OCI-LY7 (cell line): ENCODE data around the gene TRIO. TPM values are rescaled to one million over a fixed set of nuclear protein-coding genes. Genes with fewer than 3 reads are reported as not detected.

Experiments
- BruUV-seq: library from RNA; stranded (reverse); fragments of 400-500 nt; replicated peaks from 2 replicates; lab custom pipeline; 2021; lab: Mats Ljungman, UMichigan
- CTCF ChIA-PET: fragments of 300-600 bp; sonication (Branson Sonifier 250); formaldehyde crosslinking; loops from one replicate; lab custom pipeline; 2022; ENCODE audit warnings: antibody characterized with exemption; ENCODE audit not compliant: unreplicated experiment; lab: Charles Lee
- POLR2A ChIA-PET: fragments of 300-600 bp; sonication (Branson Sonifier 250); formaldehyde crosslinking; loops from one replicate; lab custom pipeline; 2022; ENCODE audit warnings: antibody characterized with exemption; lab: Charles Lee
- DNase-seq: peaks from one replicate; pipeline ENCODE4 v3.0.0-alpha.2; 2015; ENCODE audit warnings: low spot score
- H2AFZ ChIP-seq: fragments of 200-600 bp; sonication (generic), shearing (Covaris generic); 2 replicates; pipeline ENCODE4 v1.6.1; 2014; ENCODE audit warnings: mild to moderate bottlenecking, antibody characterized with exemption, low read length, moderate library complexity
- H3K27ac ChIP-seq: fragments of 200-600 bp; sonication (generic); 2 replicates; pipeline ENCODE4 v1.5.1; 2014; ENCODE audit warnings: mixed run types, low read depth, mild to moderate bottlenecking, moderate library complexity, low read length, inconsistent platforms; ENCODE audit not compliant: poor library complexity, severe bottlenecking
- H3K36me3 ChIP-seq: fragments of 200-600 bp; sonication (generic); 2 replicates; pipeline ENCODE4 v1.6.1; 2014; ENCODE audit warnings: mild to moderate bottlenecking, antibody characterized with exemption, low read length, moderate library complexity, mixed read lengths; ENCODE audit not compliant: insufficient read depth
- H3K4me1 ChIP-seq: fragments of 200-600 bp; sonication (generic); 2 replicates; pipeline ENCODE4 v1.5.1; 2014; ENCODE audit warnings: mild to moderate bottlenecking, low read length; ENCODE audit not compliant: insufficient read depth, poor library complexity, severe bottlenecking
- H3K4me2 ChIP-seq: fragments of 200-600 bp; sonication (generic); 2 replicates; pipeline ENCODE4 v1.6.1; 2014; ENCODE audit warnings: mild to moderate bottlenecking, low read length
- H3K4me3 ChIP-seq: fragments of 200-600 bp; sonication (generic); 2 replicates; pipeline ENCODE4 v1.5.1; 2014; ENCODE audit warnings: mild to moderate bottlenecking, low read depth, low read length; ENCODE audit not compliant: poor library complexity, severe bottlenecking
- H3K79me2 ChIP-seq: fragments of 200-600 bp; sonication (generic); 2 replicates; pipeline ENCODE4 v1.6.1; 2016; ENCODE audit warnings: low read depth, mild to moderate bottlenecking, low read length, moderate library complexity, mixed read lengths; ENCODE audit not compliant: insufficient read depth
- H3K9me2 ChIP-seq: fragments of 200-600 bp; sonication (generic); 2 replicates; pipeline ENCODE4 v1.6.1; 2016; ENCODE audit warnings: mild to moderate bottlenecking, low read length, mixed read lengths; ENCODE audit not compliant: insufficient read depth
- H3K9me3 ChIP-seq: fragments of 200-600 bp; sonication (generic); 2 replicates; pipeline ENCODE4 v1.6.1; 2014; ENCODE audit warnings: mild to moderate bottlenecking, mixed run types, low read length, mixed read lengths
- H4K20me1 ChIP-seq: fragments of 200-600 bp; sonication (generic); 2 replicates; pipeline ENCODE4 v1.6.1; 2014; ENCODE audit warnings: mild to moderate bottlenecking, antibody characterized with exemption, low read length, moderate library complexity, mixed read lengths; ENCODE audit not compliant: insufficient read depth
- EZH2phosphoT487 ChIP-seq: fragments of 200-600 bp; sonication (generic); IDR thresholded peaks from 2 replicates; pipeline ENCODE4 v1.6.1; 2018; ENCODE audit warnings: low read depth, borderline replicate concordance, mild to moderate bottlenecking, mixed run types, antibody characterized with exemption, low read length, moderate library complexity, mixed read lengths
- intact Hi-C: fragments of 100-400 bp; cut with micrococcal nuclease; formaldehyde crosslinking; loops from one replicate; pipeline ENCODE4 v1.10.0; 2022; ENCODE audit not compliant: unreplicated experiment
- total RNA-seq, 2 experiments: library from RNA; depleted of rRNA in 1 of 2; stranded (reverse); fragments of >200 nt in 1 of 2; shearing (Covaris generic) in 1 of 2; gene quantifications; 2 replicates each; pipeline ENCODE4 v1.2.3, GENCODE V29; 2014 to 2022
- TF ChIP-seq, protein P1 (sequence below): fragments of 200-600 bp; sonication (generic); conservative IDR thresholded peaks from 2 replicates; pipeline ENCODE4 v1.5.1; 2014; ENCODE audit warnings: mild to moderate bottlenecking, antibody characterized with exemption, low read length, moderate library complexity, mixed read lengths

TRIO gene
- total RNA-seq, 2 experiments from 2014 or later: 35.8 to 55.1 TPM

DNA sequence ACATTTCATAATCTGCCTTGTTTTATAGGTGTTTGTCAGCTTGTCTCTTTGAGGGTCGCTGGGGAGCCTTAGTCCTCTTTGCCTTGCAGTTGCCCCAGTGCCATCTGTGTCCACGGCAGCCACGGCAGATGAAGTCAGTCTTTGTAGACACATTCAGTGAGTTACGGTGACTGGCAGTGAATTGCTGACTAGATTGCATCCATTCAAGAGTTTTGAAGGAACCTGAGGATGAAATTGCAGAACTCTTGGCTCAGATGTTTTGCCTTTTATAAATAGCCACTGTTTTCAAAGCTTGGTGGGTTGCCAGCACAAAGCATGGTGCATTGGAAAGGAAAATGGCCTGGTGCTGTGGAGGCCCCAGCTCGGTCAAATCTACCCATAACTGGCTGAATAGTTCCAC is 125.6 kb downstream of the TRIO start:
- no peak overlapping the region for H2AFZ ChIP-seq
- 0 out of 2 replicates have a peak, but pooled peaks cover 3% of the 10 kb centered on the region for H4K20me1 ChIP-seq
- H3K9me2 ChIP-seq: no peaks in the 10 kb centered on the region
- POLR2A ChIA-PET: interaction anchor here (0.6 kb wide), 1 partner anchor 53 kb away, joined by 3 read pairs; no protein-coding TSS in a partner anchor
- intact Hi-C loops: no loop called here
- peaks cover 28% of the 10 kb centered on the region for H3K4me1 ChIP-seq
- no peak for TF ChIP-seq EZH2phosphoT487
- TF ChIP-seq, protein P1, sequence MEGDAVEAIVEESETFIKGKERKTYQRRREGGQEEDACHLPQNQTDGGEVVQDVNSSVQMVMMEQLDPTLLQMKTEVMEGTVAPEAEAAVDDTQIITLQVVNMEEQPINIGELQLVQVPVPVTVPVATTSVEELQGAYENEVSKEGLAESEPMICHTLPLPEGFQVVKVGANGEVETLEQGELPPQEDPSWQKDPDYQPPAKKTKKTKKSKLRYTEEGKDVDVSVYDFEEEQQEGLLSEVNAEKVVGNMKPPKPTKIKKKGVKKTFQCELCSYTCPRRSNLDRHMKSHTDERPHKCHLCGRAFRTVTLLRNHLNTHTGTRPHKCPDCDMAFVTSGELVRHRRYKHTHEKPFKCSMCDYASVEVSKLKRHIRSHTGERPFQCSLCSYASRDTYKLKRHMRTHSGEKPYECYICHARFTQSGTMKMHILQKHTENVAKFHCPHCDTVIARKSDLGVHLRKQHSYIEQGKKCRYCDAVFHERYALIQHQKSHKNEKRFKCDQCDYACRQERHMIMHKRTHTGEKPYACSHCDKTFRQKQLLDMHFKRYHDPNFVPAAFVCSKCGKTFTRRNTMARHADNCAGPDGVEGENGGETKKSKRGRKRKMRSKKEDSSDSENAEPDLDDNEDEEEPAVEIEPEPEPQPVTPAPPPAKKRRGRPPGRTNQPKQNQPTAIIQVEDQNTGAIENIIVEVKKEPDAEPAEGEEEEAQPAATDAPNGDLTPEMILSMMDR: no peak
- CTCF ChIA-PET: no interaction called here
- no peak overlapping the region for H3K4me2 ChIP-seq
- no peaks in the 10 kb centered on the region for H3K36me3 ChIP-seq
- H3K27ac ChIP-seq: no peak overlapping the region
- no peak overlapping the region for H3K4me3 ChIP-seq
- DNase-seq: no peak
- peaks cover 18% of the 10 kb centered on the region; the same call in 1 of the 2 replicates for H3K79me2 ChIP-seq
- BruUV-seq: no TSS peak
- no peaks in the 10 kb centered on the region for H3K9me3 ChIP-seq

DNA sequence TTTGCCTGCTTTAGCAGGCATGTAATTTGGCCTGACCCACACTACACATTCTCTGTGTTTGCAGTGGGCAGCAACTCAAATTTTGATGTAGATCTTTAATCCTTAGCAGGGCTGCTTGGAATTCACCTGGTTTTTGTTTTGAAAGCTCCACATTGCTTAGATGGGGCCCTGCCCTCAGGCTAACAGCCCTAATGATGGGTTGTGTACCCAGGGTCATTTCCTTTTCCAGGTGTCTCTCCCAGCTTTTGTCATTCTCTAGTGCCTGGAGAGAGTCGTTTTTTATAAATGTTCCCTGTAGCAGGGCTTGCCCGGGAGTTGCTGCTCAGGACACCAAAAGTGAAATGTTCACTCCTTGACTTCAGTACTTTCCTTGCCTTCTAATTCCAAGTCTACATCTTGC is 126.3 kb downstream of the TRIO start:
- TF ChIP-seq EZH2phosphoT487: no peak
- TF ChIP-seq, protein P1: no peak
- ChIA-PET POLR2A (interaction anchor here (1.5 kb wide), 1 partner anchor 21 kb away, joined by 7 read pairs; no protein-coding TSS in a partner anchor), CTCF (no interaction called here)
- H2AFZ ChIP-seq: no peak overlapping the region
- H3K9me3 ChIP-seq: no peaks in the 10 kb centered on the region
- H3K4me2 ChIP-seq: no peak overlapping the region
- H3K36me3 ChIP-seq: no peaks in the 10 kb centered on the region
- H3K4me1 ChIP-seq: peaks cover 23% of the 10 kb centered on the region
- H4K20me1 ChIP-seq: 0 out of 2 replicates have a peak, but pooled peaks cover 3% of the 10 kb centered on the region
- no peak overlapping the region for H3K4me3 ChIP-seq
- no TSS peak for BruUV-seq
- H3K27ac ChIP-seq: no peak overlapping the region
- intact Hi-C loops: no loop called here
- peaks cover 12% of the 10 kb centered on the region; the same call in 1 of the 2 replicates for H3K79me2 ChIP-seq
- DNase-seq: no peak
- no peaks in the 10 kb centered on the region for H3K9me2 ChIP-seq

DNA sequence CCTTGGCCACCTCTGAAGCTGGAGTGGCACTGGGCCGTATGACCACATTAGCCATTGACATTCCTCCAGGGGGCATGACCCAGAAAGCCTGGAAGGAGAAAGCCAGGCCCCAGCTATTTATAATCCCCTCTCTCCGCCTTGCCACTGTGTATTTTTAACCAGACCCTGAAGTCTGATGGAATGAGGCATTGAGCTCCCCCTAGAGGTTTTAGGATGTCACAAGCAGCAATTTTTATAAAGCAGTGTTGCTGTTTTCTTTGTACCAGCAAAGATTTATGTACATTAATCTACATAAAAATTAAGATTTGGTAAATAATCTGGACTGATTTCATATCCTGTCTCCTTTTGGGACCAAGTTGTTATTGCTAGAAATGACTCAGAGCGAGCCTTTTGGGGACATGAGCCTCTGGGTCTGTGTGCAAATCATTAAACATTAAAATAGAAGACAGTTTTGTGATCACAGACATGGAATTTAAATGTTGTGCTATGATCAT is 127.1 kb downstream of the TRIO start:
- Histone ChIP-seq H3K9me2 (no peaks in the 10 kb centered on the region), H3K9me3 (no peaks in the 10 kb centered on the region), H3K4me1 (peaks cover 17% of the 10 kb centered on the region), H2AFZ (no peak overlapping the region), H3K79me2 (peaks cover 7% of the 10 kb centered on the region; the same call in 1 of the 2 replicates), H3K4me2 (no peak overlapping the region), H3K27ac (no peak overlapping the region), H3K4me3 (no peak overlapping the region), H3K36me3 (no peaks in the 10 kb centered on the region), H4K20me1 (0 out of 2 replicates have a peak, but pooled peaks cover 3% of the 10 kb centered on the region)
- peak; percentile 70 for DNase-seq
- ChIA-PET POLR2A (interaction anchor here (1.0 to 1.5 kb wide), 2 partner anchors 20 to 161 kb away, joined by 3 to 7 read pairs; no protein-coding TSS in a partner anchor), CTCF (interaction anchor here (0.5 kb wide), 1 partner anchor 157 kb away, joined by 3 read pairs; no protein-coding TSS in a partner anchor)
- TF ChIP-seq, protein P1: peak; percentile 90
- no peak for TF ChIP-seq EZH2phosphoT487
- intact Hi-C loops: loop anchor here (1.0 to 5.0 kb wide), 3 partner anchors 58 to 281 kb away; no protein-coding TSS in a partner anchor
- BruUV-seq: no TSS peak
